Motor neuron (in vitro differentiated cells): ENCODE measurements around the gene SETDB1. TPM values are rescaled to one million over a fixed set of nuclear protein-coding genes. Genes with fewer than 3 reads are reported as not detected.

Experiments
- ATAC-seq, 8 experiments: fragments of 200-7000 bp; cut with Tn5 transposase; replicated peaks in 6 of 8; 2 replicates each; pipeline ENCODE4 v1.8.0; 2021; ENCODE audit warnings: mild to moderate bottlenecking in 8 of 8, moderate library complexity in 8 of 8
- H3K27ac ChIP-seq, 2 donors: fragments of 250-450 bp; sonication (Bioruptor Pico); 2 replicates each; pipeline ENCODE4 v1.9.0; 2021; ENCODE audit warnings: antibody characterized with exemption in 2 of 2, mild to moderate bottlenecking in 2 of 2, moderate library complexity in 1 of 2
- H3K4me1 ChIP-seq, 2 donors: fragments of 250-450 bp; sonication (Bioruptor Pico); replicated peaks in 1 of 2; 2 replicates each; pipeline ENCODE4 v1.6.1; 2021; ENCODE audit warnings: antibody characterized with exemption in 2 of 2, mild to moderate bottlenecking in 2 of 2, moderate library complexity in 1 of 2
- H3K4me3 ChIP-seq, 5 donors: fragments of 250-450 bp; sonication (Bioruptor Pico); 2 replicates each; pipeline ENCODE4 v1.9.0; 2021; ENCODE audit warnings: antibody characterized with exemption in 5 of 5, mild to moderate bottlenecking in 5 of 5, moderate library complexity in 4 of 5
- WGBS, 10 experiments: fragments of 450-650 bp; shearing (Covaris generic); methylation state at CpG; one replicate each; pipeline ENCODE4 v1.0.0; 2022; 5-methylcytosine and 5-hydroxymethylcytosine counted together
- in situ Hi-C, 9 experiments: fragments of 400-800 bp; cut with MboI; loops; one replicate each; pipeline ENCODE4 v1.15.0; 2021; ENCODE audit warnings: low sequenced_read_pairs in 9 of 9, low pct_unique_long_range_greater_than_20kb in 2 of 9; ENCODE audit not compliant: unreplicated experiment in 9 of 9
- total RNA-seq, 8 experiments: library from RNA; unstranded; fragments of 300-600 nt; gene quantifications; 2 replicates each; pipeline versions ENCODE4 v1.2.3 to v1.2.4, GENCODE V29; 2022

SETDB1 gene
- total RNA-seq, 8 experiments from 2014 or later, result 29.6 to 75.6 (median 58.1) TPM

GRCh38 chr1:151013518-151013917 is 87.4 kb downstream of the SETDB1 start:
- no peak overlapping the region for H3K27ac ChIP-seq
- H3K4me1 ChIP-seq, result peaks cover 7 to 8% of the 10 kb centered on the region in 2 donors
- WGBS, 10 experiments, result 60 to 100% (median 82%) methylated on average over 2 of the region's 2 CpGs; no CpG with 5 or more reads in 2 of the 10 experiments
- H3K4me3 ChIP-seq, result no peak overlapping the region
- in situ Hi-C loops, result no loop called here
- ATAC-seq, result peak in 1 of 8 experiments; percentile 7

Other genes starting within 250 kb of the SETDB1 start
- 10 to 100 TPM; 20.0 to 46.2 (median 23.3) TPM for gene GOLPH3L, start 229.2 kb upstream of the SETDB1 start, total RNA-seq
- gene HORMAD1, start 205.5 kb upstream of the SETDB1 start, total RNA-seq, result under 1 TPM in 3 of 8 experiments, not detected in 5; 0.05 to 0.29 (median 0.14) TPM
- gene CTSS, start 160.6 kb upstream of the SETDB1 start, total RNA-seq, result 10 to 100 TPM in 2 of 8 experiments, 1 to 10 TPM in 2, under 1 TPM in 4; 0.09 to 14.8 (median 1.1) TPM
- gene CTSK, start 118.1 kb upstream of the SETDB1 start, total RNA-seq, result 100 to 1,000 TPM in 1 of 8 experiments, 10 to 100 TPM in 2, 1 to 10 TPM in 5; 1.2 to 330 (median 5.3) TPM
- gene ARNT, start 49.8 kb upstream of the SETDB1 start, total RNA-seq, result 10 to 100 TPM; 22.0 to 43.7 (median 25.9) TPM
- 1 to 10 TPM in 1 of 8 experiments, under 1 TPM in 2, not detected in 5; 0.21 to 1.3 (median 0.27) TPM for gene CTXND2, start 39.2 kb upstream of the SETDB1 start, total RNA-seq
- 100 to 1,000 TPM in 4 of 8 experiments, 10 to 100 TPM in 4; 46.1 to 116 (median 96.6) TPM for gene CERS2, start 48.5 kb downstream of the SETDB1 start, total RNA-seq
- 1 to 10 TPM in 5 of 8 experiments, under 1 TPM in 3; 0.54 to 1.7 (median 1.3) TPM for gene ANXA9, start 55.9 kb downstream of the SETDB1 start, total RNA-seq
- gene MINDY1, start 80.5 kb downstream of the SETDB1 start, total RNA-seq, result 10 to 100 TPM in 7 of 8 experiments, 1 to 10 TPM in 1; 7.5 to 22.7 (median 19.0) TPM
- 10 to 100 TPM; 10.5 to 30.2 (median 24.1) TPM for gene PRUNE1, start 82.1 kb downstream of the SETDB1 start, total RNA-seq
- gene BNIPL, start 110.2 kb downstream of the SETDB1 start, total RNA-seq, result 1 to 10 TPM in 4 of 8 experiments, under 1 TPM in 4; 0.18 to 1.6 (median 1.1) TPM
- 10 to 100 TPM in 1 of 8 experiments, 1 to 10 TPM in 7; 3.9 to 10.3 (median 7.8) TPM for gene C1orf56, start 121.4 kb downstream of the SETDB1 start, total RNA-seq
- 10 to 100 TPM; 34.9 to 68.9 (median 52.4) TPM for gene CDC42SE1, start 133.3 kb downstream of the SETDB1 start, total RNA-seq
- gene MLLT11, start 134.0 kb downstream of the SETDB1 start, total RNA-seq, result 100 to 1,000 TPM in 4 of 8 experiments, 10 to 100 TPM in 2, 1 to 10 TPM in 2; 3.3 to 201 (median 110) TPM
- gene GABPB2, start 144.4 kb downstream of the SETDB1 start, total RNA-seq, result 10 to 100 TPM in 2 of 8 experiments, 1 to 10 TPM in 6; 4.2 to 20.5 (median 6.1) TPM
- 10 to 100 TPM in 5 of 8 experiments, 1 to 10 TPM in 3; 1.0 to 33.6 (median 15.4) TPM for gene SEMA6C, start 220.3 kb downstream of the SETDB1 start, total RNA-seq
- gene TNFAIP8L2, start 230.3 kb downstream of the SETDB1 start, total RNA-seq, result 1 to 10 TPM in 3 of 8 experiments, under 1 TPM in 5; 0.25 to 1.6 (median 0.55) TPM
- gene LYSMD1, start 239.5 kb downstream of the SETDB1 start, total RNA-seq, result 10 to 100 TPM in 5 of 8 experiments, 1 to 10 TPM in 3; 4.4 to 31.2 (median 18.1) TPM
- 100 to 1,000 TPM in 2 of 8 experiments, 10 to 100 TPM in 6; 41.0 to 115 (median 77.1) TPM for gene SCNM1, start 239.8 kb downstream of the SETDB1 start, total RNA-seq
- gene TMOD4, start 249.6 kb downstream of the SETDB1 start, total RNA-seq, result 1 to 10 TPM in 3 of 8 experiments, under 1 TPM in 3, not detected in 2; 0.27 to 2.0 (median 0.96) TPM